EL (cell line): ENCODE results near the gene OAS1.
A peak's percentile ranks its signal among the peaks of the same experiment; 100 is the strongest.
"Not testable (repeated sequence)": the region's sequence is repeated elsewhere in the genome, so short reads cannot be mapped to it uniquely, and the experiment has no call there.

ENCODE experiments used
- DNase-seq: peaks from one replicate; pipeline ENCODE4 v3.0.0-alpha.2; 2016

Gene OAS1

DNA sequence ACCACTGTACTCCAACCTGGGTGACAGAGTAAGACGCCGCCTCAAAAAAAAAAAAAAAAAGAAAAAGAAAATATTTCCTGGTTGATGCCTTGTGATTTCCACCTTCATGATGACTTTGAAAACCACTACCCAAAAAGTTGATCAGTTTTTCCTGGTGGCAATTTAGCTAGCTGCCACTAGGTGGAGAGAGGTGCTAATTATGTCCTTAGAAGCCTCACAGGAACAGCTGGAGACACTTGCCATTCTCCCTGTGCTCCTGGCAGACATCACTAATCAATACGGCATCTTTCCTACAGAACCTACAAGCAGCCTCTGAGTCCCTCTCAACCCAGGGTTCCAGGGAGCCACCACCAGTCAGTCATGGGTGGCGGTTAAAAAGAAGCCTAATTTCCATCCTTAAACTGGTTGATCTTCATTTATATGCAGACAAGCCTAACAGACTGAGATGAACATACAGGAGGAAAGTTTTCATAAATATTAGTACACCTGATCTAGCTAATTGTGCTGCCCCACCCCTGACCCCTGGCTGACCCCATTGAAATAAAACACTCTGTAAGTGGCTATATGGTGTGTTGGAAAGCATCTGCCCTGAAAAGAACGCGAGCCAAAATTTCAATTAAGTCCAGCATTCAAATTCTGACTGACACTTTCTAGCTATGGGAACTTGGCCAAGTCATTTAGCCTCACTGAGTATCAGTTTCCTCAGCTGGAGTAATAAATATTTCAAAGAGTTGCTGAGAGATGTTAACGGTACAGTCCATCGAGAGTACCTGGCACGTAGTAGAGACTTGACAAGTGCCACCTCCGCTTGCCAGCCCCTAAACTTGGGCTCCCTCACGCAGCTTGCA lies 6.2 kb upstream of the OAS1 start:
- peak; percentile 55 for DNase-seq

DNA sequence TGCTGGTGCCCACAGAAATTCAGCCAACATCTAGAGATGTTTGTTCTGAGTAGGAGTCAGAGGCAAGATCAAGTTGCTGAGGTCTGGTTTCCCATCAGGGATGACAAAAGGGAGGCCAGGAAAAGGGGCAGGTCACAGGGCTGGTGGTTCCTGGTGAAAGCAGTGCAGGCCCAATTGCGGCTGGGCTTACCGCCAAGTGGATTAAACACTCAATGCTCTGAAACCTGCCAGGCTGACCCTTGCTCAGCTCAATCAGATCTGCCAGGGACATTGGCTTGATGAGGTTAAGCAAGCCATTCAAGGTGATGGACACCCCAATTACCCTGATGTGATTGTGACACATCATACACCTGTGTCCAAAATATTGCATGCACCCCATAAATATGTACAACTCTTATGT lies 5.5 kb upstream of the OAS1 start:
- DNase-seq = no peak

DNA sequence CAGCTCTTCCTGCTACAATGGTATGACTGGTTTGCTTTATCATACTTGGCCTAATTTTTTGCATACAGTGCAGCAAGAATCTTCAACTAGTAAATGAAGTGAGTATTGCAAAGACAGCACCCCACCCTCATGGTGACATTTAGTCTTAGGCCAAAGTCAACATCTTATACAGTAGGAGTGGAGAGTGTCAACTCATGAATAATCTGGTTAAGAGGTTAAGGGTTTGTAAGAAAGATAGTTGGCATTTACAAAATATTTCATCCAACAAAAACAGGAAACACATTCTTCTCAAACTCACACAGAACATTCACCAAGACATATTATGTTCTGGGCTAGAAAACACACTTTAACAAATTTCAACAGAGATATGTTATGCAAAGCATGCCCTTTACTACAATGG lies 2.2 kb upstream of the OAS1 start:
- peak; percentile 62 for DNase-seq

DNA sequence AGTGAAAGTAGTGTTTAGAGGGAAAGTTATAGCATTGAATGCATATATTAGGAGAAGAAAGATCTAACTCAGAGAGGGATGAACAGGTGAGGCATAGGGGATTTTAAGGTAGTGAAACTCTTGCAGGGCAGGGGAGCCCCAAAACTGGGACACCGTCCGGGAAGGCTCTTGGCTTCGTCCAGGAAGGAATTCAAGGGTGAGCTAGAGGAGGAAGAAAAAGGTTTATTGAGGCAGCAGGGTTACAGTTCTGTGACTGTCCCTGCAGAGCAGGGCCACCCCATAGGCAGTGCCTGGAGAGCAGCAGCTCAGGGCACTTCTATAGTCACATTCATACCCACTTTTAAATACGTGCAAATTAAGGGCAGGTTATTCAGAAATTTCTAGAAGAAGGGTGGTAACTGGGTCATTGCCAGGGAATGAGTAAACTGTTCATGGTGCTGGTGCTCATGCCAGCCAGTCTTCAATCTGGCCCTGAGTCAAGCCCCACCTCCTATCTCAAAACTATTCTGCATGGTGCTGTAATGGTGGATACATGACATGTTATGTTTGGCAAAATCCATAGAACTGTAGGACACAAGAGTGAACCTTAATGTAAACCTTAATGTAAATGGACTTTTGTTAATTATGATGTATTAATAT lies 1.2 kb upstream of the OAS1 start:
- peak; percentile 29 for DNase-seq

DNA sequence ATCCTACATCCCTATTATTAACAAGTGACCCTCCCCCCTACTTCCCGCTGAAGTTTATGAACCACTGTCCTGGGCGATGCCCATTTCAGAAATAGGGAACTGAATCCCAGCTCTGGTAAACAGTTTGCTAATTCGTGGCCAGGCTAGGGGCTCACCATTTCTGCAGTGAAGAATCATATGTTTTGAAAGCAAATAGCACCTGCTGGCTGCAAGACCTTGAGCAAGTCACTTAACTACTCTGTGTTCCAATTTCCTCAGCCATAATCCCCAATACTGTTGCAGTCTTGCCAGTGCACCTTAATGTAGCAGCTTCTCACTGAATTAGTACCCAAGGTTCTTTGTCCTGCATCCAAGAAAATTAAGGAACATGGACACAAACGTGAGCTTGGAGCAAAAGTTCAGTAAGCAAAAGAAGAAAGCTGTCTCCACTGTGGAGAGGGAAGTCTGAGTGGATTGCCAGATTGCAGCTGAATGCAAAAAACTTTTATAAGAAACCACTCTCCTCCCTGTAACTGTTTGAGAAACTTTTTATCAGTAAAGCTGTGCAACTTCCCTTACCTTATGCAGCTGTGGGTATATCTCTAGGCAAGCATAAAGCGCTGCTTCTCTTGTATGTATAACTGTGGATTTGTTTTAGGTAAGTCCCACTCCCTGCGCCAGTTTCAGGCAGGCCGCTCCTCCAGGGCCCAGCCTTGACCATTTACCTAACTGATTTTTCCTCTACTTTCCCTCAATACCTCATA lies 824 bp downstream of the OAS1 start:
- no peak for DNase-seq

DNA sequence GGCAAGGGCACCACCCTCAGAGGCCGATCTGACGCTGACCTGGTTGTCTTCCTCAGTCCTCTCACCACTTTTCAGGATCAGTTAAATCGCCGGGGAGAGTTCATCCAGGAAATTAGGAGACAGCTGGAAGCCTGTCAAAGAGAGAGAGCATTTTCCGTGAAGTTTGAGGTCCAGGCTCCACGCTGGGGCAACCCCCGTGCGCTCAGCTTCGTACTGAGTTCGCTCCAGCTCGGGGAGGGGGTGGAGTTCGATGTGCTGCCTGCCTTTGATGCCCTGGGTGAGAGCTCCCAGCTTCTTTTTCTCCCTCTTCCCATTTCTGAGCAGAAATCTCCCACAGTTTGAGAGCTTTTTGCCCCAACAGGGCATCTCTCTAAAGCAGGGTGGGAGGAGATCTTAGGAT lies 1.8 kb downstream of the OAS1 start:
- DNase-seq = no peak

DNA sequence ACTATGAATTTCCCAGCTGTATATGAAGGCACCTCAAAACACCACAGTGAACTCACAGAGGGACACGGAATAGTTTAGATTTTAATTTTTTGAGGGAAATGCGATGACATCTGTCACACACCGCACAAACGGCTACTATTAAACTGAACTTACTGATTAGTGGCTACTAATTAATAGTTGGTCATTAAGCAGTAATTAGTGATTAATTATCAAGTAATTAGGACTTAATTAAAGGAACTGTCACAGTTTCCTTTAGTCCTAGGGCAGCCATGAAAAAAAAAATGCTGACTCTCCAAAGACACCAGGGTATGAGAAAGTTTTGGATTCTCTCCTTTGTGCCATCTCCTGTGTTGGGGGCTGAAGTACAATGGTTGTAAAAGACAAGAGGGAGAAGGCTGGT lies 2.9 kb downstream of the OAS1 start:
- no peak for DNase-seq

DNA sequence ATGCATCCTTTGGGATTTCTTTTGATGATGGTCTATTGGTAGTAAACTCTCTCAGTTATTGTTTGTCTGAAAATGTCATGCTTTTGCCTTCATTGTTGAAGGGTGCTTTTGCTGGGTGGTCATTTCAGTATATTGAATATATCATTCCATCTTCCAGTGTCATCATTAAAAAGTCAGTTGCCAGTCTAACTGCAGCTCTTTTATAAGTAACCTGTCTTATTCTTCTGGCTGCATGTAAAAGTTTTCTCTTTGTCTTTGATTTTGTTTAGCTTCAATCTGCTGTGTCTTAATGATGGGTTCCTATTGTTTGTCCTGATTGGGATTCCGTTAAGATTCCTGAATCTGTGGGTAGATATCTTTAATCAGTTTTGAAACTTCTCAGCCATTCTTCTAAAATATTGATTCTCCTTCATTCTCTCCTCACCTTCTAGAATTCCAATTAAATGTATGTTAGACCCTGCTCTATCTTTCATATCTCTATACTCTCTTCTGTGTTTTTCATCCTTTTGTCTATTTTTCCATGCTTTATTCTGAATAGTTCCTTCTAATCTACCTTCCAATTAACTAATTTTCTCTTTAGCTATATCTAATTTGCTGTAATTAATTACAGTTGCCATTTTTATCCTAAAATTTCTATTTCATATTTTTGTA lies 6.4 kb downstream of the OAS1 start:
- no peak for DNase-seq

DNA sequence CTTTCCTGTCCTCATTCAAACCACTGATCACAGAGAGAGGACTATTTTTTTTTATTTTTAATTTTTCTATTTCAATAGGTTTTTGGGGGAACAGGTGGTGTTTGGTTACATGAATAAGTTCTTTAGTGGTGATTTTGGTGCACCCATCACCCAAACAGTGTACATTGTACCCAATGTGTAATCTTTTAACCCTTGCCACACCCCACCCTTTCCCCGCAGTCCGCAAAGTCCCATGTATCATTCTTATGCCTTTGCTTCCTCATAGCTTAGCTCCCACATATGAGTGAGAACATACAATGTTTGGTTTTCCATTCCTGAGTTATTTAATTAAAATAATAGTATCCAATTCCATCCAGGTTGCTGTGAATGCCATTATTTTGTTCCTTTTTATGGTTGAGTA lies 7.1 kb downstream of the OAS1 start:
- not testable (repeated sequence) for DNase-seq

DNA sequence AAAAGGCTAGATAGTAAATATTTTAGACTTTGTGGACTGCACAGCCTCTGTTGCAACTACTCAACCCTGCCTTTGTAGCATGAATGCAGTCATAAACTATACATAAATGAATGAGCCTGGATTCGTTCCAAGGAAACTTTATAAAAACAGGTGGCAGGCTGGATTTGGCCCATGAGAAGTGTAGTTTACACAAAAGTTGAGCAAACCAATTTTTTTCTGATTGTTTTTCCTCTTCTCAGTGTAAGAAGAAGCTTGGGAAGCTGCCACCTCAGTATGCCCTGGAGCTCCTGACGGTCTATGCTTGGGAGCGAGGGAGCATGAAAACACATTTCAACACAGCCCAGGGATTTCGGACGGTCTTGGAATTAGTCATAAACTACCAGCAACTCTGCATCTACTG lies 9.5 kb downstream of the OAS1 start:
- DNase-seq = peak; percentile 64

DNA sequence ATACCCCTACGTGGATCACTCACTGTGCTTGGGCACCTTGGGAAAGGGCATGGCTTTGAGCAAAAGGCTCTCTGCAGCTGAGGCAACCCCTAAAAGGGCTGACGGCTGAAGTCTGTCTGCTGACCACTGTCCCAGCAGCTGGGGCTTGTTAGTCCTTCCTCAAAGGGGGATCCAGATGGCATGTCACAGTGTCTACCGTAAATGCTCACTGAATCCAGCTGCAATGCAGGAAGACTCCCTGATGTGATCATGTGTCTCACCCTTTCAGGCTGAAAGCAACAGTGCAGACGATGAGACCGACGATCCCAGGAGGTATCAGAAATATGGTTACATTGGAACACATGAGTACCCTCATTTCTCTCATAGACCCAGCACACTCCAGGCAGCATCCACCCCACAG lies 12.4 kb downstream of the OAS1 start:
- no peak for DNase-seq

DNA sequence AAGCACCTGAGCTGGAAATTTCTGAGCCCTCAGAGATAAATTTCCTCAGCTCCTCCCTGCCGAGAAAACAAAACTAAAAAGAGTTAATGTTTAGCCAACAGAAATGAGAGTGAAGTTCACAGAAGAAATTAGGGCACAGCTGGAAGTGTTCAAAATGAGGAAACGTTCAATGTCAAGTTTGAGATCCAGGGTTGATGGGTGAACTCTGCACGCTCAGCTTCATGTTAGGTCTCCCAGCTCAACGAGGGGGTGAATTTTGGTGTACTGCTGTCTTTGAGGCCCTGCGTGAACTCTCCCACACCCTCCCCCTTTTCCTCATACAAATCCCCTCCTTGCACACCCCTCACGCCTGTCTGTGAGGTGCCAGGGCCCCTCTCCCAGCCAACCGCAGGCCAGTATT lies 18.2 kb downstream of the OAS1 start:
- no peak for DNase-seq

DNA sequence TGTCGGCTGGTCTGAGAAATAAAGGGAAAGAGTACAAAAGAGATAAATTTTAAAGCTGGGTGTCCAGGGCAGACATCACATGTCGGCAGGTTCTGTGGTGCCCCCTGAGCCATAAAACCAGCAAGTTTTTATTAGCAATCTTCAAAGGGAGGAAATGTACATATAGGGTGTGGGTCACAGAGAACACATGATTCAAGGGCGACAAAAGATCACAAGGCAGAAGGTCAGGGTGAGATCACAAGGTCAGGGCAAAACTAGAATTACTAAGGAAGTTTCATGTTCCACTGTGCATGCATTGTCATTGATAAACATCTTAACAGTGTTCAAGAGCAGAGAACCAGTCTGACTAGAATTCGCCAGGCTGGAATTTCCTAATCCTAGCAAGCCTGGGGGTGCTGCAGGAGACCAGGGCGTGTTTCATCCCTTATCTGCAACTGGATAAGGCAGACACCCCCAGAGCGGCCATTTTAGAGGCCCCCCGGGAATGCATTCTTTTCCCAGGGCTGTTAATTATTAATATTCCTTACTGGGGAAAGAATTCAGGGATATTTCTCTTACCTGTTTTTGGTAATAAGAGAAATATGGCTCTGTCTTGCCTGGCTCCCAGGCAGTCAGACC lies 19.8 kb downstream of the OAS1 start:
- not testable (repeated sequence) for DNase-seq

DNA sequence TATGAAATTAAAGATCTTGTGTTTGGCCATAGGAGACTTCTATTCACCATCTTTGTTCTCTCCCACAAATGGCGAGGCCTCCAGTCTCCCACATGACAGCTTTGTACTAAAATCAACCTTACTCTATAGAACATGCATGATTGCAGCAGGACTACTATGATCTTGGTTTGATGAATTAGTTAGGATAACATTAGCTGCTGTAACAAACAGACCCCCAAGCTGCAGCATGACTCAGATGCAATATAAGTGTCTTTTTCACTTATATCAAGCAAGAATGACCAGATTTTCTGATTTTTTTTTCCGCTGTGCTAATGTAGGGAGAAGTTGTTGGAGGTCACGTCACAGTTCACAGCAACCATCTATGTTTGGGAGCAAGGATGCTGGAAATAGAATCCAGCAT lies 20.7 kb downstream of the OAS1 start:
- DNase-seq = no peak

DNA sequence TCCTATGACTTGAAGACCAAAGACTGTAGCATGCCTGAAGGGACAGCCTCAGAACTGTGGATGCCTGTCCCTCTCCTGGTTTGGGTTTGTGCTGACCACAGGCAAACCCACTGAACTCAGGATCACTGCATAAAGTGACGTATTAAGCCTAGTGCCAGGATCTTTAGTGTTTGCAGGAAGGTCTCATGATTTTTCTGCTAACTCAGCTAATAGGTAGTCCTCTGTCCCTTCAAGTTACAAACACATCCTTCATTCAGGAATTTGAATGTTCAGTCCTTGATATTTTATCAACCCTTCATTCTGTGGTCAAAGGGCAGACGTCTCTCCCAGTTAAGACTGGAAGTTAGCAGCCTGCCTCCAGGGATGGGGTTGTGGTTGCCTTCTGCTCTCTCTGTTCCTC lies 21.2 kb downstream of the OAS1 start:
- no peak for DNase-seq

DNA sequence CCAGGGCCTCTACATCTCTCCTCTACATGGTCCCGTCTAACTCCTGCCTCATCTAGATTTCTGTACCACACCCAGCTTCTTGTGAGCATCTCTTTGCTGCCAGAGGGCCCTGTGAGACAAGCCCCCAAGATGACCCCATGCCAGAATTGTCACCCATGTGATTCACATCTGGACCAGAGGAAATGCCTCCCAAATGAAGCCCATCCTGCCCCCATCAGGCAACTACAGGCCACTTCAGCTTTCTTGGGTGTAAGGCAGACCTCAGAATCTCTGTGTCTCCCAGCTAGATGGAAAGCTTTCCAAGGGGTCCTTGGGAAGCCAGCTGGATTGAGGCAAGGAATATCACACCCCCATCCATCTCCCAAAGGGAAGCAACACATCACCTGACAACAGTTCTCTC lies 22.2 kb downstream of the OAS1 start:
- no peak for DNase-seq

DNA sequence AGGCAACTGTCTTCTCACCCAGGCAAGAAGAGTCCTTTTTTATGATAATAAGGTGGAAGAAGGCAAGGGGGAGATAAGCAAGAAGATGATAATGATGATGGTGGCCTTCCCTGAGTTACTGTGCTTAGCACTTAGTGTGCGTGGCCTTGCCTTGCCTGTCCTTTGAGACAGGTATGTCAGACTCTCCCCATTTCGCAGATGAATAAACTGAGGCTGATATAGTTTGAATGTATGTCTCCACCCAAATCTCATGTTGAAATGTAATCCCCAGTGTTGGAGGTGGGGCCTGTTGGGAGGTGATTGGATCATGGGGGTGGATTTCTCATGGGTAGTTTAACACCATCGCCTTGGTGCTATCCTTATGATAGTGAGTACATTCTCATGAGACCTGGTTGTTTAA lies 23.0 kb downstream of the OAS1 start:
- no peak for DNase-seq

DNA sequence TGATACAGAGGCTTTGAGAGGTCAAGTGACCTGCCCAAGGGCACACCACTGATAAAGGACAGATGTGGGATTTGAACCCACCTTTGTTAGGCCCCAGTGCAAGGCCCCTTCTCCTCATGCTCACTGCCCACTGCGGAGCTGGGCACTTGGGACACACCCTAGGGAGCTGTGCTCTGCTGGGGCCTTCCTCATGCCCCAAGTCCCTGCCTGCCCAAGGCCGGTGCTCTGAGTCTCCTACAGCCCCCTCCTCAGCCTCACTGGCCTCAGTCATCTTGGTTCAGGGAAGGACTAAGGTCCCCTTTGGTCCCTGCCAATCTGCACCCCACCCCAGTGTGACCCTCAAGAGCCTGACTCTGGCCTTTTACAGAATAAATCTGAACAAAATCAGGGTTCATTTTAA lies 23.6 kb downstream of the OAS1 start:
- DNase-seq = no peak

DNA sequence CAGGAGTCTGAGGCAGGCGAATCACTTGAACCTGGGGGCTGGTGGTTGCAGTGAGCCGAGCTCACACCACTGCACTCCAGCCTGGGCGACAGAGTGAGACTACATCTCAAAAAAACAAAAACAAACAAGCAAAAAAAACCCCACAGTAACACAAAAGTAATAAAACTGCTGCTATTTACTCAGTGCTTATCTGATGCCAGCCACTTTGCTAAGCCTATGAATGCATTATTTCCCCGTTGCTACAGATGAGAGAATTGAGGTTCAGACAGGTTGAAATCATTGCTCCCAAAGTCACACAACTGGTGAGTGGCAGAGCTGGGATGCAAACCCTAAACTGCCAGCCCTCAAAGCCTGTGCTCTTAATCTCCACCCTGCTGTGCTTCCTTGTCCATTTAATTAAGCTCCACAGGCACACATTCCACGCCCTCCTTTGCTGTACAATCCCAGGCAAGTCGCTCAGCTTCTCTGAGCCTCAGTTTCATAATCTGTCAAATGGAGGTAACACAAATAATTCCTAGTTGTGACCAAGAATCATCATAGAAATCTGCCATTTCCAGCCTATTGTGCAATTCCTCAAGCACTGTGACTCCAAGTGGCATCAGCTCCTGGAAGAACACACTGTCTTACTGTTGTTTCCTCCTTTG lies 25.8 kb downstream of the OAS1 start:
- DNase-seq = no peak

DNA sequence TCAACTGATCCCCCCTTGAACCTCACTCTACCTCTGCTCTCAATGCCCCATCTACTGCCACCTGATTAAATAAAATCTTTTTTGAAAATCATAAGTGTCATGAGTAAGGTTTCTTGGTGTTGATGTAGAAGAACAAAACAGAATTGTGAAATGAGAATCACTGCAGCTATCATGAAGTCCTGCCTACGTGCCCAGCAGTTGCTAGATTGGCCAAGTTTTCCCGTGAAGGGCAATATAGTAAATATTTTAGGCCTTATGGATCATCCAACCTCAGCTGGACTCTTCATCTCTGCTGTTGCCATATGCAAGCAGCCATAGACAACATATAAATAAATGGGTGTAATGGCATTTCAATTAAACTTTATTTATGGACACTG lies 26.4 kb downstream of the OAS1 start:
- no peak for DNase-seq

DNA sequence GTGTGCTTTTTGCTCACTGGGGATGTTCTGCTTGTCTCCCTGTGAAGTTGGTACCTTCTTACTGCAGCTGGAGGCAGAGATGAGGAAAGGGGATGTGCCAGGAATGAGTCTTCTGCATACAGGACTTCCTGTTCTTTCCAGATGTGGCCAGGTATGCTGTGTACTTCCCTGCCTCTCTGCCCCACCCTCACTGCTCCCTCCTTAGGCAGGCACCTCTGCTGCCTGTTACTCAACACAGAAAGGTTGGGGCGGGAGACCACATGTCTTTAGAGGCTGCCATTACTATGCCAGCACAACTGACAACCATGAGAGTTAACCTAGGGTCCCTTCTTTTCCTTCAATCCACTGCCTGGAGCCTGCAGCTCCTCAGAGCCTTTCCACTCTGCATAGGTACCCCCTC lies 29.5 kb downstream of the OAS1 start:
- DNase-seq = no peak

DNA sequence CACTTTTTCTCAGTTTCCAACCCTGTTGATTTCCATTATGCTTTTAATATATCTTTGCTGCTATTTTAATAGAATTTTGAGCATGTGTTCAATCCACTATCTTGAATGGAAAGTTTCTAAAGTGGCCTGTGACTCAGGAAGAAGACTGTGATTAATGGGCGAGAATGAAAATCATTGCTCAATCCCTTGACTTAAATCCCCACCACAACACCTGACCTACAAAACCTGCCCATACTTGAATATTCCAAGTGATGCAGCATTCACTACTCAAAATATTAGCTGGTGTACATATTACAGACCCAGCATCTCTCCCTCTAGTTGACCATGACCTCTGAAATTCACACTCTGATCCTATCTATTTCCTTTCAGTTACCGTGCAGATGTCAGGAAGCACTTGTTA lies 30.2 kb downstream of the OAS1 start:
- no peak for DNase-seq
